ENCODE measurements around the gene RPS6KA2. TPM values are rescaled to one million over a fixed set of nuclear protein-coding genes. Genes with fewer than 3 reads are reported as not detected.

Gene RPS6KA2
- total RNA-seq, 3 donors from 2014 or later (not counting 1 experiment from before 2014, with no cell fraction given), result 2.8 to 4.5 (median 2.9) TPM

- H3K4me3 ChIP-seq (ENCODE audit: low read length), result no peak overlapping the region
- H3K36me3 ChIP-seq (ENCODE audit: control insufficient read depth, insufficient read depth, low read length), result no peaks in the 10 kb centered on the region
- 88% methylated on average over 22 of the region's 22 CpGs for WGBS (ENCODE audit: insufficient coverage)
- H3K36me3 Mint-ChIP-seq, result no peaks in the 10 kb centered on the region
- H3K27me3 Mint-ChIP-seq (ENCODE audit: low read depth in 2 of 2), result peaks cover 18 to 27% of the 10 kb centered on the region in 2 donors
- H3K4me1 ChIP-seq (ENCODE audit: control insufficient read depth, insufficient read depth, low read length), result peaks cover 36% of the 10 kb centered on the region
- no peak overlapping the region for H3K27ac Mint-ChIP-seq
- H3K9me3 Mint-ChIP-seq, result no peaks in the 10 kb centered on the region
- ATAC-seq (no peak), DNase-seq (no peak)
- no peak overlapping the region for H3K27ac ChIP-seq (ENCODE audit: low read length)
- TF ChIP-seq CTCF (IDR thresholded peaks at IDR 0.05), result no peak
- intact Hi-C loops (cut with micrococcal nuclease), result no loop called here
- no peak overlapping the region for H3K4me3 Mint-ChIP-seq
- H3K4me1 Mint-ChIP-seq, result peaks cover 14 to 22% of the 10 kb centered on the region in 2 donors
- H3K27me3 ChIP-seq (ENCODE audit: control insufficient read depth, insufficient read depth, low read length), result no peaks in the 10 kb centered on the region
- no peaks in the 10 kb centered on the region for H3K9me3 ChIP-seq (ENCODE audit: control insufficient read depth, insufficient read depth, low read length)
These were observed 217.9 kb downstream of the RPS6KA2 start for GRCh38 chr6:166408936-166409755.

GRCh38 chr6:166406197-166406596 lies 220.9 kb downstream of the RPS6KA2 start:
- ATAC-seq, result no peak
- Histone ChIP-seq H3K36me3 (ENCODE audit: control insufficient read depth, insufficient read depth, low read length) (no peaks in the 10 kb centered on the region), H3K4me1 (ENCODE audit: control insufficient read depth, insufficient read depth, low read length) (peaks cover 9% of the 10 kb centered on the region), H3K4me3 (ENCODE audit: low read length) (no peak overlapping the region), H3K9me3 (ENCODE audit: control insufficient read depth, insufficient read depth, low read length) (no peaks in the 10 kb centered on the region), H3K27me3 (ENCODE audit: control insufficient read depth, insufficient read depth, low read length) (no peaks in the 10 kb centered on the region), H3K27ac (ENCODE audit: low read length) (no peak overlapping the region)
- DNase-seq, result no peak
- H3K27me3 Mint-ChIP-seq (ENCODE audit: low read depth in 2 of 2), result peaks cover 18 to 25% of the 10 kb centered on the region in 2 donors
- 95% methylated on average over 12 of the region's 12 CpGs for WGBS (ENCODE audit: insufficient coverage)
- intact Hi-C loops (cut with micrococcal nuclease), result no loop called here
- no peak overlapping the region for H3K4me3 Mint-ChIP-seq
- no peak for TF ChIP-seq CTCF (IDR thresholded peaks at IDR 0.05)
- H3K9me3 Mint-ChIP-seq, result no peaks in the 10 kb centered on the region
- H3K36me3 Mint-ChIP-seq, result no peaks in the 10 kb centered on the region
- H3K4me1 Mint-ChIP-seq, result peaks cover 8 to 11% of the 10 kb centered on the region in 2 donors
- no peak overlapping the region for H3K27ac Mint-ChIP-seq

GRCh38 chr6:166405386-166405785 lies 221.7 kb downstream of the RPS6KA2 start:
- peaks cover 14 to 22% of the 10 kb centered on the region in 2 donors for H3K27me3 Mint-ChIP-seq (ENCODE audit: low read depth in 2 of 2)
- 81% methylated on average over 7 of the region's 7 CpGs for WGBS (ENCODE audit: insufficient coverage)
- Histone ChIP-seq H3K36me3 (ENCODE audit: control insufficient read depth, insufficient read depth, low read length) (no peaks in the 10 kb centered on the region), H3K9me3 (ENCODE audit: control insufficient read depth, insufficient read depth, low read length) (no peaks in the 10 kb centered on the region), H3K27me3 (ENCODE audit: control insufficient read depth, insufficient read depth, low read length) (no peaks in the 10 kb centered on the region), H3K4me3 (ENCODE audit: low read length) (no peak overlapping the region), H3K4me1 (ENCODE audit: control insufficient read depth, insufficient read depth, low read length) (peaks cover 6% of the 10 kb centered on the region), H3K27ac (ENCODE audit: low read length) (no peak overlapping the region)
- DNase-seq (no peak), ATAC-seq (no peak)
- H3K27ac Mint-ChIP-seq, result no peak overlapping the region
- intact Hi-C loops (cut with micrococcal nuclease), result no loop called here
- no peaks in the 10 kb centered on the region for H3K36me3 Mint-ChIP-seq
- H3K4me1 Mint-ChIP-seq, result peaks cover 4 to 11% of the 10 kb centered on the region in 2 donors
- no peak overlapping the region for H3K4me3 Mint-ChIP-seq
- H3K9me3 Mint-ChIP-seq, result no peaks in the 10 kb centered on the region
- no peak for TF ChIP-seq CTCF (IDR thresholded peaks at IDR 0.05)

Measured in natural killer cell (primary cell).